NOMO-1 treated with dmso at 0.1 percent for 144 hours (cell line): Measurements from ENCODE around the gene PODNL1.
"Not testable (repeated sequence)": the region's sequence is repeated elsewhere in the genome, so short reads cannot be mapped to it uniquely, and the experiment has no call there.

Source experiments
- DNase-seq: peaks from one replicate; lab custom pipeline; 2025; ENCODE audit not compliant: unreplicated experiment; lab: John Stamatoyannopoulos, UW

PODNL1 gene

DNA sequence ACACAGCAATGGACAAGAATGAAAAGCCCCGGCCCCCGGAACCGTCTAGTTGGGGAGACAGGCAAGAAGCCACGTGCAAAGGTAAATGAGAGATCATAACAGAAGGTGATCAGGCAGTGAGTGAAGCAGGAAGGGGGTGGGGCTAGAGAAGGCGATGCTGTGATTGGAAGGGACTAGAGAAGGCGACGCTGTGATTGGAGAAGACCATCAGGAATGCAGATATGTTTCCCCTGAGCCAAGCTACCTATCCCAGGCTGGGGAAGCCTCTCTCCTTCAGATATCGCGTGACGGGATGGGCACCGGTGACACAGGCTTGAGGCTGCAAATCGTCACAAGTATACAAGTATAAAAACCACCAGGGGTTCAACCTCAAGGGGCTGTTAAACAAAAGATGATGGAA lies 35.9 kb upstream of the PODNL1 start:
- no peak for DNase-seq

GRCh38 chr19:13973479-13973878 lies 35.3 kb upstream of the PODNL1 start:
- not testable (repeated sequence) for DNase-seq

DNA sequence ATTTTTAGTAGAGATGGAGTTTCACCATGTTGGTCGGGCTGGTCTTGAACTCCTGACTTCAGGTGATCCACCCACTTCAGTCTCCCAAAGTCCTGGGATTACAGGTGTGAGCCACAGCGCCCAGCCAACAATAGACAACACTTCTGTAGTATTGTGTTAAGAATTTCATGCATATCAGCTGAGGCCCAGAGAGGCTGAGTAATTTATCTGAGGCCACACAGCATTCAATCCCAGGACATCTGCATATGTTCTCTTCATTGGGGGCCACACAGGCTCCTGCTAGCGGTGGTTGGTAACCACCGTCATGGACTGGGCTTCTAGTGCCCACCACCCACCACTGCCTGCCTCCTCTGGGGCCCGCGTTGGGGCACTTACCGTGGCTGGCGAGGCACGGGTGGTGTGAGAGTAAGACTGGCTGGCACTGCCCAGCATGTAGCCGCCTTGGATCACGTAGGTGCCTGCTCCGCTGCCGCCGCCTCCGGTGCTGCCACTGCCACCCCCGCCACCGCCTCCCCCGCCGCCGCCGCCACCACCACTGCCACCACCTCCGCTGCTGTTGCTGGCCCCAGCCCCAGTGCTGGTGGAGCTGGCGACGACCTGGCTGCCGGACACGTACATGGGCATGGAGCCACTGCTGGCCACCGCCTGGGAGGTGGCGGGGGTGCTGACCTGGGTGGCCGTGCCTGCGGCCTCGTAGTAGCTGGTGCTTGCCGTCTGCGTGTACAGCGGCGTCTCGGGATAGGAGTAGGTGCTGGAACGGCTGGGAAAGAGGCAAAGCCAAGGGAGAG lies 34.3 kb upstream of the PODNL1 start:
- DNase-seq: no peak

DNA sequence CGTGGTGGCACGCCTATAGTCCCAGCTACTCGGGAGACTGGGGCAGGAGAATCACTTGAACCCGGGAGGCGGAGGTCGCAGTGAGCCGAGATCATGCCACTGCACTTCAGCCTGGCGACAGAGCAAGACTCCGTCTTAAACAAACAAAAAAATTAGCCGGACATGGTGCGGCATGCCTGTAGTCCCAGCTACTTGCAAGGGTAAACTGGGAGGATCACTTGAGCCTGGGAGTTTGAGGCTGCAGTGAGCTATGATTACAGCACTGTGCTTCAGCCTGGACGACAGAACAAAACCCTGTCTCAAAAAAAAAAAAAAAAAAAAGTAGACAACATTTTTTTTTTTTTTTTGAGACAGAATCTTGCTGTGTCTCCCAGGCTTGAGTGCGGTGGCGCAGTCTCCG lies 33.7 kb upstream of the PODNL1 start:
- DNase-seq: not testable (repeated sequence)

DNA sequence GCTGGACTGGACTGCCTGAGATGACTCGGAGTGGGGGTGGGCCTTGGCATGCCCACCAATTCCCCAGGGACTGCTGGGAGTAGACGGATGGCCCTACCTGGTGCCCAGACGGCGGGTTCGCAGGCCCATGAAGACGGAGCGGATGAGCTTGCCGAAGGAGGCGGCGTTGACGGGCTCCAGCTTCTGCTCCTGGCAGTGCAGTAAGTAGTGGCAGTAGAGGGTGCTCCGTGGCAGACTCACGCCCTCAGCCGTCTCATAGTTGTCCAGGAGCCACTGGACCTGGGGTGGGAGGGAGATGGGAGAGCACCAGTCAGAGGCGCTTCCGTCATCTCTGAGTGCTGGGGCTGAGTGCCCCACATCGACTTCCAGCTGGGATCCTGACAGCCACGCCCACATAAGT lies 31.7 kb upstream of the PODNL1 start:
- DNase-seq: no peak

- DNase-seq: no peak
Observed at GRCh38 chr19:13968999-13969398, 30.8 kb upstream of the PODNL1 start.

GRCh38 chr19:13968383-13968935 lies 30.2 kb upstream of the PODNL1 start:
- DNase-seq: no peak

GRCh38 chr19:13967206-13967605 lies 29.0 kb upstream of the PODNL1 start:
- not testable (repeated sequence) for DNase-seq

GRCh38 chr19:13966684-13967128 lies 28.5 kb upstream of the PODNL1 start:
- no peak for DNase-seq

GRCh38 chr19:13965926-13966683 lies 27.9 kb upstream of the PODNL1 start:
- DNase-seq: no peak

GRCh38 chr19:13965377-13965896 lies 27.2 kb upstream of the PODNL1 start:
- no peak for DNase-seq

- DNase-seq: no peak
Observed at GRCh38 chr19:13964776-13965175, 26.6 kb upstream of the PODNL1 start.

DNA sequence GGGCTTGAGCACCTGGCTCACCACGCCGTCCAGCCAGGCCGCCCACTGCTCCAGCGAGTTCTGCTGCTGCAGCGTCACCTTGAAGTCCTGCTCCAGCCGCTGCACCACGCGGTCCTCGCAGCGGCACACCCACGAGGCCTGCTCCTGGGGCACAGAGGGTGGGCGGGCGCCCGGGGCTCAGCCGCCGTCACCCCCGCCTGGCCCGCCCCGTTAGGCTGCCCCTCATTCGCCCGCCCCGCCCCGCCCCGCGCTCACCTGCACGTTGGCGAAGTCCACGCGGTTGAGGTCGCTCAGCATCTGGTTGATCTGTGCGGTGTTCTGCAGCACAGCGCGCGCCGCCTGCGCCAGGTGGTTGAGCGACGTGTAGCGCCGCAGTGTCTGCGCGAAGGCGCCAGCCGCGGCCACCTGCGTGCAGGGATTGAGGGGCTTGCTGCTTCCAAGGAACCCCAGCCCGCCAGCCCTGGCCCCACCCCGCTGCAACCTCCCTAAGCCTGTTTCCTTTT lies 25.4 kb upstream of the PODNL1 start:
- no peak for DNase-seq

GRCh38 chr19:13962699-13963602 lies 24.7 kb upstream of the PODNL1 start:
- no peak for DNase-seq

- no peak for DNase-seq
Observed at GRCh38 chr19:13961826-13962698, 23.8 kb upstream of the PODNL1 start.

DNA sequence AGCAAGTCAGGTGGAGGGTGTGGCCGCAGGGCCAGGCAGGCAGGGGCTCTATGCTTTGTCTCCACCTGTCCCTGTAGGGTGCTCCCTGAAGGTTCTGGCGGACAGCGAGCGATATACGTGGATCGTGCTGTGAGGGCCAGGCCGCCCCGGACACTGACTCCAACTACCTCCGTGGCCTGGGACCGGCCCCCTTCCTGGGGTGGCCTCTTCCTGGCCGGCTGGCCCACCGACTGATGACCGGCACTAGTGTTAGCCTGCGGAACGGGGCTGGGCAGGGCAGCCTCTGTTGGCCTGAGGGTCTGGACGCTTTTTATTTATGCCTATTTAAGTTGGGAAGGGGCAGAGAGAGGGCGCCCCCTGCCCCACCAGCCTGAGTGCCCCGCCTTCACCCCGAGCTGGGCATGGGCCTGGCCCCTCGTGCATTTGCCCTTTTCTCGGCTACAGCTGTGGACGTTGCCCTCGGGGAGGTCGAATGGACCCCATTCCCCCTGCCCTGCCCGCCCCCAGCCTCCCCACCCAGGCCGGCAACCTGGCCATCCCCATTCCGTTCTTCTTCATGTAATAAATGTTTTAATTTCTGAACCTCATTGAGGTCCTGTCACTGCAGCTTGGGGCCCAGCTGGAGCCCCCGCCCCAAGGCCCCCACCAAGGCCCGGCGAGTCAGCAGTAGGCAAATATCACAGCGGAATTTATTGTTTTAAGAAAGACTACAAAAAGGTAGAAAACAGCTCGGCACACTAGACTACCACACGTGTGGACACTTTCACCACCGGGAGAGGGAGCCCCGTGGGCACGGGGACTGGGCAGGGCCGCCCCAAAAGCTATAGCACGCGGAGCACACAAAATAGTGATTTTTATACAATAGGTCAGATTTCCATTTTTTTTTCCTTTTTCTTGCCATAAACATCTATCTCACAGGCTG lies 22.9 kb upstream of the PODNL1 start:
- DNase-seq: no peak

DNA sequence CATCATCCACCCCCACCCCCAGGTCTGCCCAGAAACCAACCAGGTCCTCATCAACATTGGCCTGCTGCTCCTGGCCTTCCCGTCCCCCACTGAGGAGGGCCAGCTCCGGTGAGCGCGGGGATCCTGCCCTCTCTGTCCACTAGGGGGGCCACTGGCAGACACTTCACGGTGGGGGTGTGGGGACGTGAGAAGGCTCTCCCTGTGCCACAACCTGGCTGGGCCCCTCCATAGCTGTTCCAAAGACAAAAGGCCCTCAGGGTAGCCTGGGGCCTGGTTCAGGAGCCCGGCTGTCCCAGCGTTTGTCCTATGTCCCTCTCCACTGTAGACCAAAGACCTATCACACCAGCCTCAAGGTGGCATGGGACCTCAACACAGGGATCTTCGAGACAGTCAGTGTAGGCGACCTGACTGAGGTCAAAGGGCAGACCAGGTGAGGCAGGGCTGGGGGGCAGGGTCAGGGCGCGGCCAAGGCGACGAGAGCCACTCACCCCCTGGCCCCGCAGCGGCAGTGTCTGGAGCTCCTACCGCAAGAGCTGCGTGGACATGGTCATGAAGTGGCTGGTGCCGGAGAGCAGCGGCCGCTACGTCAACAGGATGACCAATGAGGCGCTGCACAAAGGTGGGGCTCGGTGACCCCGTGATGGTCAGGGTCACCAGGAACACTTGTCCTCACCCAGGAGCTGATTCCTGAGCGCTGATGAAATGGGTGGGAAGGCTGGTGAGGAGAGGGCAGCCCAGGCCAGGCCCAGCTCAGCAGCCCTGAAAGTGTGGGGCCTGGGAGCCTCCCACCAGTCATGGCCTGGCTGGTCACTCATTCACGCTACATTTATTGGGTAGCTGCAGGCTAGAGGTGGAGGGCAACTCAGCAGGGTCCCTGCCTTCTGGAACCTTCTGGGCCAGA lies 22.0 kb upstream of the PODNL1 start:
- DNase-seq: no peak
